Parathyroid adenoma (tissue), 2 donors: ENCODE results near the gene GPS1.

Source experiments
- H2AFZ ChIP-seq: fragments of 300-600 bp; sonication (generic); one replicate; pipeline ENCODE4 v1.7.0; 2017; ENCODE audit warnings: antibody characterized with exemption, mild to moderate bottlenecking
- H3K27ac ChIP-seq: fragments of 300-600 bp; sonication (generic); one replicate; pipeline ENCODE4 v1.7.0; 2017
- H3K27me3 ChIP-seq: fragments of 300-600 bp; sonication (generic); one replicate; pipeline ENCODE4 v1.7.0; 2017; ENCODE audit warnings: low read length; ENCODE audit not compliant: control insufficient read depth, insufficient read depth
- H3K36me3 ChIP-seq: fragments of 300-600 bp; sonication (generic); one replicate; pipeline ENCODE4 v1.7.0; 2017; ENCODE audit warnings: low read length; ENCODE audit not compliant: control insufficient read depth, insufficient read depth
- H3K4me1 ChIP-seq: fragments of 300-600 bp; sonication (generic); one replicate; pipeline ENCODE4 v1.7.0; 2017; ENCODE audit warnings: control low read depth
- H3K4me2 ChIP-seq: fragments of 300-600 bp; sonication (generic); one replicate; pipeline ENCODE4 v1.7.0; 2017; ENCODE audit warnings: low read length
- H3K4me3 ChIP-seq: fragments of 300-600 bp; sonication (generic); one replicate; pipeline ENCODE4 v1.7.0; 2017; ENCODE audit warnings: low read depth, low read length
- H3K79me2 ChIP-seq: fragments of 300-600 bp; sonication (generic); one replicate; pipeline ENCODE4 v1.7.0; 2017; ENCODE audit warnings: control low read depth
- H3K9ac ChIP-seq: fragments of 300-600 bp; sonication (generic); one replicate; pipeline ENCODE4 v1.7.0; 2017; ENCODE audit warnings: mild to moderate bottlenecking
- H3K9me3 ChIP-seq: fragments of 300-600 bp; sonication (generic); one replicate; pipeline ENCODE4 v1.7.0; 2017; ENCODE audit warnings: low read length; ENCODE audit not compliant: control insufficient read depth
- TF ChIP-seq, protein P1 (sequence below): fragments of 300-600 bp; sonication (generic); IDR thresholded peaks from one replicate; pipeline ENCODE4 v1.7.0; 2017; ENCODE audit warnings: antibody characterized with exemption, mild to moderate bottlenecking
- donor health status: primary hyperparathyroidism.

The GPS1 gene

DNA sequence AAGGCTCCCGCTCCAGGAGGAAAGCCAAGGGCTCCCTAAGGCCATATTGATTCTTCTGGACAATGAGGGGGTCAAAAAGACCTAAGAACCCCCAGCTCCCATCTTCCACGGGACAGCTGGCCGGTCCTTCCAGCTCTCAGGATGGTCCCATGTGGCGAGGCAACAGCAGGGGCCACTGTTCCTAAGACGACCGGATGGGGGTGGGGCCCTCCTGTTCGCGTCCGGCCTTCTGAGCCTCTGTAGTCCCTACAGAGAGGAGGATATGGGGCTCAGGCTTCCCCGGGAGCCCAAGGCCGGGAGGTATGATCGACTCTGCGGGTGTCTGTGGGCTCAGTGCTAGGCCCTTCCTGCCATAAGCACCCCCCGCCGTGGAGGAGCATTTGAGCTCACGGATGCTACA lies 8.2 kb upstream of the GPS1 start:
- Histone ChIP-seq H3K79me2 (no peaks in the 10 kb centered on the region), H3K9ac (no peak overlapping the region), H3K27ac (no peak overlapping the region), H2AFZ (no peak overlapping the region), H3K4me3 (no peak overlapping the region), H3K4me2 (no peak overlapping the region), H3K27me3 (no peaks in the 10 kb centered on the region), H3K36me3 (no peaks in the 10 kb centered on the region), H3K9me3 (no peaks in the 10 kb centered on the region), H3K4me1 (no peaks in the 10 kb centered on the region)
- TF ChIP-seq, protein P1, sequence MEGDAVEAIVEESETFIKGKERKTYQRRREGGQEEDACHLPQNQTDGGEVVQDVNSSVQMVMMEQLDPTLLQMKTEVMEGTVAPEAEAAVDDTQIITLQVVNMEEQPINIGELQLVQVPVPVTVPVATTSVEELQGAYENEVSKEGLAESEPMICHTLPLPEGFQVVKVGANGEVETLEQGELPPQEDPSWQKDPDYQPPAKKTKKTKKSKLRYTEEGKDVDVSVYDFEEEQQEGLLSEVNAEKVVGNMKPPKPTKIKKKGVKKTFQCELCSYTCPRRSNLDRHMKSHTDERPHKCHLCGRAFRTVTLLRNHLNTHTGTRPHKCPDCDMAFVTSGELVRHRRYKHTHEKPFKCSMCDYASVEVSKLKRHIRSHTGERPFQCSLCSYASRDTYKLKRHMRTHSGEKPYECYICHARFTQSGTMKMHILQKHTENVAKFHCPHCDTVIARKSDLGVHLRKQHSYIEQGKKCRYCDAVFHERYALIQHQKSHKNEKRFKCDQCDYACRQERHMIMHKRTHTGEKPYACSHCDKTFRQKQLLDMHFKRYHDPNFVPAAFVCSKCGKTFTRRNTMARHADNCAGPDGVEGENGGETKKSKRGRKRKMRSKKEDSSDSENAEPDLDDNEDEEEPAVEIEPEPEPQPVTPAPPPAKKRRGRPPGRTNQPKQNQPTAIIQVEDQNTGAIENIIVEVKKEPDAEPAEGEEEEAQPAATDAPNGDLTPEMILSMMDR = no peak

DNA sequence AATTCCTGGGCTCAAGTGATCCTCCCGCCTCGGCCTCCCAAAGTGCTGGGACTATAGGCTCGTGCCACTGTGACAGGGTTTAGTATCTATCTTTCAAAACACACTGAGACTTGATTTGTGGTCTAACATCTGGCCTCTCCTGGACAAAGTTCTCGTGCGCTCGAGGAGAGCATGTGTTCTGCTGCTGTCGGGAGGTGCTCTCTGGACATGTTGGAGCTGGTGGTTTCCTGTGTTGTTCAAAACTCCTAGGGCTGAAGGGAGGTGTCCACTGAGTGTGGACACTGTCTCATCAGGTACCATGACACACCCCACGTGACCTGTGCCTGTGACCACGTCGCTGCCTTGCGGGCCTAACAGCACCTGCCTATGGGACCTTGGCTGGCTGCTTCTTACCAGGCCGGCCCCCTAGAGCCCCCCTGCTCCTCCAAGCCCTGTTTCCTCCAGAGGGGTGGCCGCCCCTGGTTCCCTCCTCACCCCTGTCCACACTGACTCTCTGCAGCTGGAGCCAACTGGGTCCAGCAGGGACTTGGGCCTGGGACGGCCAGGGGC lies 5.7 kb upstream of the GPS1 start:
- no peaks in the 10 kb centered on the region for H3K79me2 ChIP-seq
- H3K9ac ChIP-seq = no peak overlapping the region
- H3K9me3 ChIP-seq = no peaks in the 10 kb centered on the region
- no peak overlapping the region for H3K27ac ChIP-seq
- H3K27me3 ChIP-seq = no peaks in the 10 kb centered on the region
- TF ChIP-seq, protein P1 = no peak
- no peak overlapping the region for H2AFZ ChIP-seq
- no peaks in the 10 kb centered on the region for H3K4me1 ChIP-seq
- no peak overlapping the region for H3K4me2 ChIP-seq
- no peak overlapping the region for H3K4me3 ChIP-seq
- H3K36me3 ChIP-seq = no peaks in the 10 kb centered on the region

DNA sequence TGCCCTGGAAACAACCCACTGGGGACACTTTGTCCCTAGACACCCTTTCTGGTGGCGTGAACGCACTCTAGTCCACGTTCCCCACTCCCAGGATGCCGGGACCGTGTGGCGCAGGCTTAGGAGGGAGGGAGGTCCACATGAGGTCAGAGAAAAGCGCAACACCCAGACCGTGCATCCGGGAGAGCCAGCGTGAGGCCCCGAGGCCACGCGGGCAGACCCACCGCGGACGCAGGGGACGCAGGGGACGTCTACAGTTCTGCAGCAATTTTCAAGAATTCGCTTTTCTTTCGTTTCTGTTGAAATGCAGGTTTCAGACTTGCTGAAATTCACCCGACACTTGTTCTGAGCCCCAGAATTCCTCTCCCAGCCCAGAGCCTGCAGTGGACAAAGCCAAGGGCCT lies 4.8 kb upstream of the GPS1 start:
- no peak overlapping the region for H2AFZ ChIP-seq
- H3K27me3 ChIP-seq = no peaks in the 10 kb centered on the region
- no peak overlapping the region for H3K4me2 ChIP-seq
- no peaks in the 10 kb centered on the region for H3K4me1 ChIP-seq
- no peaks in the 10 kb centered on the region for H3K36me3 ChIP-seq
- H3K9ac ChIP-seq = no peak overlapping the region
- no peaks in the 10 kb centered on the region for H3K9me3 ChIP-seq
- H3K4me3 ChIP-seq = no peak overlapping the region
- no peaks in the 10 kb centered on the region for H3K79me2 ChIP-seq
- H3K27ac ChIP-seq = no peak overlapping the region
- TF ChIP-seq, protein P1 = no peak

DNA sequence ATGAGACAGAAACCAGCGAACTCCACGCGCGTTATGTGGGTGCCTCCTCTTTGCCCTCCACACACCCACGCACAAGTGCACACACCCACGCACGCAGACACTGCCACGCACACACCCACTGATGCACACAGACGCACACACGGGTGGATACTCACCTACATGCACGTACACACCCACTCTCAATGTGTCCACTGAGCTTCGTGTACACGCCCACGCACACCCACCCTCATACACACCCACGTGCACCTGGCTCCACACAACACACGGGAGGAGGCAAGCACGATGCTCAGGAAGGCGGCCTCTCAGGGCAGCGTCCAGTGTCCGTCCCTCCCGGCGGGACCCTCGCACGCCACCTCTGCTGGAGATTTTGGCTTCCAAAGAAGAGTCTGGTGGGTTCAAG lies 4.3 kb upstream of the GPS1 start:
- Histone ChIP-seq H3K36me3 (no peaks in the 10 kb centered on the region), H3K4me1 (no peaks in the 10 kb centered on the region), H3K79me2 (no peaks in the 10 kb centered on the region), H2AFZ (no peak overlapping the region), H3K9me3 (no peaks in the 10 kb centered on the region), H3K9ac (no peak overlapping the region), H3K27me3 (no peaks in the 10 kb centered on the region), H3K27ac (no peak overlapping the region), H3K4me2 (no peak overlapping the region), H3K4me3 (no peak overlapping the region)
- TF ChIP-seq, protein P1 = no peak

DNA sequence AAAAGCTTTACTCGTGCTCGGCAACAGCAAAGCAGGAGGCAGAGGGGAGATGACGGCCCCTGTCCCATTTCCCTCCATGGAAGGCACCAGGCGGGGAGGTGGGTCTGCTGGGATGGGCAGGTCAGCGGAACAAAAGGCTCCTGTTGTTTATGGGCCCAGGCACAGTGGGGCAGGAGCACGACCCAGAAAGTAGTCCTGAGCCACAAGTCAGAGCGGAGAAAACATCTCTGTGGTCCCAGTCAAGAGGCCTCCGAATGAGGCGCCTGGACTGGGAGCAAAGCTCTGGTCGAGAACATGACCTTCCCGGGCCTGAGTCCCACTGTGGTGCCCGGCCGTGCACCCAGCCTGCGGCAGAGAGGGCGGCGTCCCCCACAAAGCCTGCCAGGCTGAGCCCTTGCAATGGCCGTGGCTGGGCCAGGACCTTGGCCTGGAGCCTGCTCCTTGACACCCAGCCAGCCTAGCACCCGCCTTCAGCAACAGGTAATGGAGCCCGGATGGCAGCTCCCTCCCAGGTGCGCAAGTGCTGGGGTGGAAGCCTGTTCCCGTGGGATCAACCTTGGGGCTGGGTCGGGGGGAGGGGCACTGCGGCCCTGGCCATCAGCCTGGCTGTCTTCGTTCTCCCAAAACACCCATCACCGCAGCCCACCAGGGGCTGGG lies 3.7 kb upstream of the GPS1 start:
- TF ChIP-seq, protein P1 = no peak

More for the DNA sequence above, 3.7 kb upstream of the GPS1 start:
- Histone ChIP-seq H3K4me2 (no peak overlapping the region), H3K27ac (no peak overlapping the region), H3K9ac (no peak overlapping the region), H3K4me3 (no peak overlapping the region), H3K9me3 (no peaks in the 10 kb centered on the region), H2AFZ (no peak overlapping the region), H3K79me2 (no peaks in the 10 kb centered on the region), H3K36me3 (no peaks in the 10 kb centered on the region), H3K4me1 (no peaks in the 10 kb centered on the region), H3K27me3 (no peaks in the 10 kb centered on the region)
